Measurements from ENCODE around the gene ANKS3.

Gene ANKS3

GRCh38 chr16:4646773-4647643 is 87.1 kb downstream of the ANKS3 start:
- Mint-ChIP-seq H3K9me3 (peaks cover 2% of the 10 kb centered on the region), H3K27ac (peak overlapping the region; percentile 24), H3K27me3 (peaks cover 5% of the 10 kb centered on the region), H3K36me3 (peaks cover 23% of the 10 kb centered on the region), H3K4me3 (no peak overlapping the region), H3K4me1 (peaks cover 46% of the 10 kb centered on the region)
- CTCF ChIA-PET = interaction anchor here (1.1 to 1.4 kb wide), 2 partner anchors 22 to 23 kb away, joined by 3 read pairs; partner anchors contain the start of gene MGRN1
- DNase-seq = peak; percentile 43

Data from activated naive CD4-positive, alpha-beta T cell treated with anti-CD3 and anti-CD28 coated beads, Interleukin-2, amount 10 ng/mL, durations not matched to agents 7 days and 5 days (primary cell).